NCI-H2081 treated with DMSO at 0.1 percent for 48 hours (cell line): ENCODE measurements around the gene RNU1-3.

Source experiments
- DNase-seq: peaks from one replicate; lab custom pipeline; 2025; lab: John Stamatoyannopoulos, UW

The RNU1-3 gene

GRCh38 chr1:16617778-16618580 lies 48.8 kb downstream of the RNU1-3 start:
- DNase-seq = no peak

GRCh38 chr1:16617114-16617631 lies 49.6 kb downstream of the RNU1-3 start:
- no peak for DNase-seq
